DND-41 (cell line): Measurements from ENCODE around the gene BAHCC1.

Source experiments
- CTCF ChIP-seq: IDR thresholded peaks from 2 replicates; pipeline ENCODE4 v1.5.1; 2012; ENCODE audit warnings: borderline replicate concordance, low read length, moderate library complexity, mild to moderate bottlenecking; ENCODE audit not compliant: poor library complexity, severe bottlenecking; ENCODE audit errors: extremely low read depth
- EZH2 ChIP-seq: IDR thresholded peaks from 3 replicates; pipeline ENCODE4 v1.6.1; 2012; ENCODE audit warnings: borderline replicate concordance, low read depth, mild to moderate bottlenecking, moderate library complexity, low read length, inconsistent platforms; ENCODE audit not compliant: severe bottlenecking

GRCh38 chr17:81471818-81472456 lies 76.7 kb downstream of the BAHCC1 start:
- TF ChIP-seq CTCF (no peak), EZH2 (no peak)
